Left colon (tissue), 2 donors: ENCODE measurements around the gene EYS. TPM values are rescaled to one million over a fixed set of nuclear protein-coding genes. Genes with fewer than 3 reads are reported as not detected.
A peak's percentile ranks its signal among the peaks of the same experiment; 100 is the strongest.

Experiments used
- ATAC-seq: fragments of 200-7000 bp; cut with Tn5 transposase; one replicate; pipeline ENCODE4 v1.9.1; 2020; ENCODE audit warnings: mild to moderate bottlenecking, moderate library complexity
- DNase-seq, 2 donors: peaks; one replicate each; pipeline ENCODE4 v3.0.0-alpha.2; 2020
- intact Hi-C, 2 donors: fragments of 100-400 bp; cut with DNase I in 1 of 2; cut with micrococcal nuclease in 1 of 2; formaldehyde crosslinking; loops; one replicate each; pipeline versions ENCODE4 v1.11.2 to v1.14.0; 2022; cut with DNase I, micrococcal nuclease
- total RNA-seq, 2 donors: library from RNA; stranded (reverse); fragmentation: NEBNext Ultra II Directional; extraction: Animal tissue kit (Norgen Biotek cat#: 25700); gene quantifications; one replicate each; pipeline ENCODE4 v1.2.1, GENCODE V29; 2021
- donor health status: DM: no; HTN: no; CAD: no.
- donor health status: DM: yes; HTN: yes; CAD: no.

The EYS gene
- total RNA-seq, 2 donors from 2014 or later = 0.59 to 1.3 TPM

DNA sequence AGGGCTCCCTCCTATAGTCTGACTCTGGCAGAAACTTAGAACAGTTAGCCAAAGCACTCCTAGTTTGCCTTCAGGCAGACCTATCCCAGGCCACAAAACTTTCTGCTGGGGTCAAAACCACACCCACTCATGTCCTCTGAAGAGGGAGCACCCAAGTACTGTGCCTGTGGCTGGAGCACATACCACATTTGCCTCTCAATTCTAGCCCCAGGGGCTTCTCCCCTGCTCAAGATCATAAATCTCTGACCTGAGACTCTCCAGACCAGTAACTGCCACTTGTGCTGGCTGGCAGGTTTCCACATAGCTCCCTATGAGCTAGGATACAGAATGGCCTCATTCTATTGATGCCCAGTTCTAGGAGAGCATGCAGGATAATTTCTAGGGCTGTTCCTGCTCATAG, 781.0 kb downstream of the EYS start:
- DNase-seq (no peak), ATAC-seq (no peak)
- intact Hi-C loops = no loop called here

DNA sequence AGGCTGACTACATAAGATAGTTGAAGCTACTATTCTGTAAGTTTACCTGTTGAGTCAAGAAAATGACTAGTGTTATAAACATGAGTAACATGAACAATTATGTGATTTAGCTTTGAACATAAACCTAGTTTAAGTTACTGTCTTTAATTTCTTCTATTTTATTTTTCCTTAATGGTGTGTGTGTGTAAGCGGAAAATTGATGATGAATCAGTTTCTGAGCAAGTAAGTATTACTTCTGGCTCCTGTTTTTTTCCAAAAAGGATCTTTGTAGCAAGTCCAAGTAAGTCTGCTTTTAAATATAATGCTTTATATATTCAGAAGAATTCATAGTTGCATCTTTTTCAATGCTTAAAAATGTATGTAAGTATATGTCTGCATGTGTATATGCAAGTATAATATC, 786.8 kb downstream of the EYS start:
- ATAC-seq (no peak), DNase-seq (no peak)
- intact Hi-C loops = no loop called here

DNA sequence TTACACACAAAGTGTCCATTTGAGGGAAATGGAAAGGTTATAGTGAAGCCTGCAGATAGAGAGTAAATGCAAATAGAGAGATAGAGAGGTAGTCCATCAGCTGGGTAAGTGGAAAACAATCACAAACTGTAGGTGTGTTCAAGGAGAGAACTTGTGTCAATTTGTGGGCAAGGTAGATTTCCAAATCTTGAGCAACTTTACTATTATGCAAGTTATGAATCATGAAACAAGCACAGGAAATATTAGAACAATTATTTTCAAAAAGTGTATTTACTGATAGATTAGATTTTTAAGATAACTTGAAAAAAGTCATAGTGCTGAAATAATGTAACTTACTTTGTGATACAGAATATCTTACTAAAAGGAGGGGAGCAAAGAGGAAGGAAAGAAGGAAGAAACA, 792.9 kb downstream of the EYS start:
- intact Hi-C loops = no loop called here
- ATAC-seq = no peak
- DNase-seq = no peak

DNA sequence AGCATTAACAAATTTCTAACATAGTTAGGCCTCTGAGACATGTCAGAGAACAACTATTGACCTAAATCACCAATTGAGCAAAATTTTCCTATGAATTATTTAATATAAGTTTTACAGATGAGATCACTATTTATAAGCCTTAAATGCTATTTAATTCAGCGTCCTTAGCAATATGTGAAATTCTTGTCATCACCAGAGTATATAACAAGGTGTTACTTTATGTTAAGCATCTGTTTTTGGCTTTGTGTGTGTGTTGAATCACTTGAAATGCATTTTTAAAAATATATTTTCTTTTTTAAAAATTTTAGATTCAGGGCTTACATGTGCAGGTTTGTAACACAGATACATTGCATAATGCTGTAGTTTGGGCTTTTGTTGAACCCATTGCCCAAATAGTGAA, 794.1 kb downstream of the EYS start:
- intact Hi-C loops = no loop called here
- DNase-seq (no peak), ATAC-seq (no peak)

DNA sequence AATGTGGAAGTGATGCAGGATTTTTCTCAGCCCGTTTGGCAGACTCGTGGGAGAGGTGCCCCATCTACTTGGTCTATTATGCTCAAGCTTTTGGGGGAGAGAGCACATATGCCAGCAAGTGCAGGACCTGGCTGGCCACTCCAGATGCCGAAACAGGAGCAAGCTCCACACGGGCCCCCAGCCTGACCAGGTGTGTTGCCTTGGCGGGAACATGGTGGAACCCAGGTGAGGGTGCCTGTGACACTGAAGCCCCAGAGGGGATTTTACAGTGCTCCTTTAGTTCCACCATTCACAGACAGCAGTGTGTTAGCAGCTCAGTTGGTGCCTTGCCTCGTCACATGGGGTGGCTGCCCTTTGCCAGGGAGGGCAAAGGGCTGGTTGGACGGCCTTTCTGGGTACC, 798.9 kb downstream of the EYS start:
- no peak for DNase-seq

DNA sequence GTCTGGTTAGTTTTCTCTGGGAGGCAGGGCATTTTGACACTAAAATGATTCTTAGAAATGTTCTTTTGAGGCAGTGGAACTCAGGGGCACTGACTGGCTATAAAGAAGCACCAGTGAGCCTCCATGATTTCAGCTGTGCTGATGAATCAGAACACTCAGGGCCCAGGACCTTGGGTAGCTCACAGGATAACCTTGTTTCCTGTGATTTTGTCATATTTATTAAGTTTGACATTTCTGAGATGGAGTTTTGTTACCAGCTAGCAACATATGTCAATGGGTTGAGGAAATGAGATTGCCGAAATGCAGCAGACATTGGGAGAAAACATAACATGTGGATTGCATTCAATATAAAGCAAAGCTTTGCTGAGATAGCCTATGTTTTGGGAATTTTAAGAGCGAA, 802.4 kb downstream of the EYS start:
- intact Hi-C loops = no loop called here
- ATAC-seq = no peak
- no peak for DNase-seq

More for the DNA sequence above, 798.9 kb downstream of the EYS start:
- no peak for ATAC-seq
- intact Hi-C loops = no loop called here

DNA sequence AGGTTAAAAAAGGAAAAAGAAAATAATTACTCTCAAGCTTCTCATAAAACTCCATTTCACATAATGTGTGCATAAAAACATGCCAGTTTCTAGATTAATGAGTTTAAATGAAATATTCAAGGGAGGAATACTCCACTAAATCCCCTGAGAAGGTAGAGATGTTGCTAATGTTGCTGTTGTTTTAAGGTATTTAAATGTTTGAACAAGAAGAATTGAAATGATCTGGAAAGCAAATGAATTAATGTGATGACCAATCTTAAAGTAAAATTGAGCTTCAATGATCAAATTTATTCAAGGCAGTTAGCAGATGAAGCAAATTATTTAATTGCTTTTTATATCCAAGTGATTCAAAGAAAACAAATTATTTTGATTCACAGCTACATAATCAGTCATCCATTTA, 804.4 kb downstream of the EYS start:
- ATAC-seq = no peak

DNA sequence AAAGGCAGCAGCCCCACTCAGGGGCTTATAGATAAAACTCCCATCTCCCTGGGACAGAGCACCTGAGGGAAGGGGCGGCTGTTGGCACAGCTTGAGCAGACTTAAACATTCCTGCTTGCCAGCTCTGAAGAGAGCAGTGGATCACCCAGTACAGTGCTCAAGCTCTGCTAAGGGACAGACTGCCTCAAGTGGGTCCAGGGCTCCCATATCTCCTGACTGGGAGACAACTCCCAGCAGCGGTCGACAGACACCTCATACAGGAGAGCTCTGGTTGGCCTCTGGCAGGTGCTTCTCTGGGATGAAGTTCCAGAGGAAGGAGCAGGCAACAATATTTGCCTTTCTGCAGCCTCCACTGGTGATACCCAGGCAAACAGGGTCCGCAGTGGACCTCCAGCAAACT, 810.1 kb downstream of the EYS start:
- ATAC-seq (no peak), DNase-seq (no peak)
- intact Hi-C loops = no loop called here

More for the DNA sequence above, 804.4 kb downstream of the EYS start:
- DNase-seq = no peak
- intact Hi-C loops = no loop called here

DNA sequence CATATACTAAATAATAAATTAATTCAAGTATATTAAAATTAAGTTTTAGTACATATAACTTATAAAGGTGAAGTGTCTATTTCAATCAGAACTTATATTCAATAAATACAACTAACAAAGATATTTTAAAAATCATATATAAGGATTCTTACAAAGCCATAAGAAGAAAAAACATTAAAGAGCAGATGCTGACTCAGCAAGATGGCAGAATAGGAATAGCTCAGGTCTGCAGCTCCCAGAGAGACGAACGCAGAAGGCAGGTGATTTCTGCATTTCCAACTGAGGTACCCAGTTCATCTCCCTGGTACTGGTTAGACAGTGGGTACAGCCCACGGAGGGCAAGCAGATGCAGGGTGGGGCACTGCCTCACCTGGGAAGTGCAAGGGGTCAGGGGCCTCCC, 811.1 kb downstream of the EYS start:
- intact Hi-C loops = no loop called here
- DNase-seq (no peak), ATAC-seq (no peak)

DNA sequence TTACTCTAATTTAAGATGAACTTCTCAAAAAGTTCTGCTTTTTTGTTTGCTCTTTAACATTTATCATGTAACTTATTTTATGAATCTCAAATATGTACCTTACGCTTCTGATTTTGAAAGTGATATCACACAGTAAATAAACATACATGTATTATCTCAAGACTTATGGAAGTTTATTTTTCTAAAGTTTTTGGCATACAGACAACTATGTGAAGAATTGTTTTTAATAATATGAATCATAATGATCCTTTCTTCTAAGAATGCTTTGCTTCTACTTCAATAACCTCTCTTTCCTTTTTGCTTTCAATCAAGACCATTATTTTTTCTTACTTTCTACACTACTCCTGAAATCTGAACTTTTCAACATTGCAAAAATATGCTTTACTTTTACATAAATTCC, 816.4 kb downstream of the EYS start:
- intact Hi-C loops = no loop called here
- ATAC-seq (no peak), DNase-seq (no peak)

DNA sequence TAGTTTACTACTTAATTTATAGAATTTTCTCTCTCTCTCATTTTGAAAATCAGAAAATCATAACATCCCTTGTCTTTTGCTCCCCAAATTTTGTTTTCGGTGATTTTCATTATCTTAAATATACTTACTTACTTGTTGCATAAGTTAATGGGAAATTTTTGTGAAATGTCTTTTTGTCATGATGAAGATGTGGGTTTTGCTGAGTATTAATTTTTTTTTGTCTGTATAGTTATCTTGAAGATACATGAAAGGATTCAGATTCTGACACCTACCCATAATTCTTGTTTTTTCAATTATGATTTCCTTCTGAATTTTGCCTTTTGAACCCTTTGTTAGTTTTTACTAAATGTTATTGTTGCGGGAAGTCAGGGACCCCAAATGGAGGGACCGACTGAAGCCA, 817.9 kb downstream of the EYS start:
- DNase-seq (no peak), ATAC-seq (no peak)
- intact Hi-C loops = no loop called here

DNA sequence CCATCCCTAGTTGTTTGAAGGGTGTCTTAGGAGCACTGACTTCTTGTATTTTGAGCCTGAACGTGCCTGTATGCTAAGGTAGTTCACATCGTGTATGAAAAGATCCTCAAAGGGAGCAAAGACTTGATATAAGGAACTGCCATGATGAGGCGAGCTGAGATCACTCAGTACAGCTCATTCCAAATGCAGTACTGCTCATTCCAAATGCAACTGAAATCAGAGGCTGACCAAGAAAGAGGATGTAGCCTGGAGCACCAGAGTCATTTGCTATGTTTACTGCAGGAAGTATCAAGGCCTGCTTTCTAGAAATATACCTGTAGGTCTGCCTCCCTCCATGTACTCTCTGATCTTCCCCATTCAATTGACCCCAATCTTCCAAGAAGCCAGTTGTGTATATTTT, 832.2 kb downstream of the EYS start:
- intact Hi-C loops = no loop called here
- DNase-seq (no peak), ATAC-seq (no peak)

DNA sequence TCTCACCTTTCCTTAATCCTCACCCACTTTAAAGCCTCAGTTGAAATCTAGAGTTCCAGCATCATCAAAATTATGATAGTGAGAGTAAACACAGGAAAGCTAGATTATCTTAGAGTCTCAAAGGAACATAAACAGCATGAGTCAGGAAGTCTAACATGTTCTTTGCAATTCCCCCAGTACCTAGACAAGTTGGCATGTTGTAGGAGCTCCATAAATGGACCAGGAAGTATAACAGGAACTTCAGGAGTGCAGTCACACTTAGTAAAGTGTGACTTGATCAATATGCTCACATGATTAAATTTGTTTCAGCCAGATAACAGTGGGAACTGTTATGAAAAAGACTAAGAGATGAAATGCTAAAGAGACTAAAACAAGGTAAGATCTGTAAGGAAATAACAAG, 834.4 kb downstream of the EYS start:
- no peak for ATAC-seq
- no peak for DNase-seq
- intact Hi-C loops = no loop called here

DNA sequence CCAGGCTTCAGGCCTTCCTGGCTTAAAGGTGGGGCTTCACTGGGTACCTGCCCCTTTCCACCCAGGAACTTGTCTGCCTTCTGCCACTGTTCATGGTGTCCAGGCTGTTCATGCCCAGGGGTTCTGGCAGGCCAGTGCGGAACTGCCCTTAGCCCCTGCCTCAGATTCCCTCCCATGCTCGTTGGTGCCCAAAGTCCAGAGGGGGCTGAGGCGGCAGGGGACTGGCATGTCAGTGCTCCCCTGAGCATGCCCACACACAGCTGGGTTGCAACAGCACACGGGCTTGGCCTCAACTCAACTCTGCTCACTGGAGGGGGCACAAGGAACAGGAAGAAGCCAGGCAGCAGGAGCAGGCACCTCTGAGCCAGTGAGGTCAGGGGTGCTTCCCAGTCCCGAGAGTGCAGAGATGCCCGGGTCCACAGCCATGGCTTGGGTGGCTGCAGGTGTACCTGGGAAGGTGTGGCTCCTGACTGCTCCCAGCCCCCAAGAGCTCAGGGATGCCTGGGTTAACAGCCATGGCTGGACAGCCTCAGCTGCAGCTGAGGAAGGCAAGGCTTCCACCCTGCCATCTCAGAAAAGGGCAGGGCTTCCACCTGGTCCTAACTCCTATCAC, 845.9 kb downstream of the EYS start:
- ATAC-seq (no peak), DNase-seq (no peak)
- intact Hi-C loops = no loop called here

DNA sequence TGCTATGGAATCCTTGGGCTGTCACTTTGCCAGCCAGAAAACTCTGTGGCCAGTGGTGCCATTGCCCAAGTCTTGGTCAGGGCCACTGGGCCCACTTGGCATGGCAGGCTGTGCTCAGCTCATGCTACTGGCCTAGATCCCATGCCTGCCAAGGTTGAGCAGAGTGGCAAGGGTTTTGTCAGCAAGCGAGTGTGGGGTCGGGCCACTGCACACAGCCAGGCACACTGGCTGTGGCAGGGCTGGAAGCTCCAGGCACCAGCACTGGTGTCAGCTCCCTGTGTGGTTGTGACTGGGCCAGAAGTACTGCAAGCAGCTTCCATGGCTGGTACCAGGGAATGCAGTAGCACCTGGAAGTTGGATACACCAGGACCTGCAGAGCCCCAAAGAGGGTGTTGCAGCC, 846.8 kb downstream of the EYS start:
- intact Hi-C loops = no loop called here
- DNase-seq = no peak
- ATAC-seq = no peak

DNA sequence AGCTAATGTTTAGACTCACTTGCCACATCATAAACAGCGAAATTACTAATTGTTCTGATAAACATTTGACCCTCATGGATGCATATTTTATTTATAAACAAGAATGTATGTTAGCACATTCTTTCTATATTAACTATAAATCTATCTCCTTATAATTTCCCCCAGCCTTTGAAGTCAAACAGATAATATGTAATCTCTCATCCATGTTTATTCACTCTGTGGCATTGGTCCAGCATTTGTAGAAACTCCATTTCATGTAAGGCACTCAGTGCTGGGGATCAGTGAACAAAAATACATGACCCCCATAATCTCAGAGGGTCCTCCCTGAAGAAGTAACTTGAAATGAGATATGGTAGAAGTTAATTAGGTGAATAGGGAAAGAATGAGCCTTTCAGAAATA, 856.9 kb downstream of the EYS start:
- ATAC-seq = no peak
- no peak for DNase-seq
- intact Hi-C loops = no loop called here

DNA sequence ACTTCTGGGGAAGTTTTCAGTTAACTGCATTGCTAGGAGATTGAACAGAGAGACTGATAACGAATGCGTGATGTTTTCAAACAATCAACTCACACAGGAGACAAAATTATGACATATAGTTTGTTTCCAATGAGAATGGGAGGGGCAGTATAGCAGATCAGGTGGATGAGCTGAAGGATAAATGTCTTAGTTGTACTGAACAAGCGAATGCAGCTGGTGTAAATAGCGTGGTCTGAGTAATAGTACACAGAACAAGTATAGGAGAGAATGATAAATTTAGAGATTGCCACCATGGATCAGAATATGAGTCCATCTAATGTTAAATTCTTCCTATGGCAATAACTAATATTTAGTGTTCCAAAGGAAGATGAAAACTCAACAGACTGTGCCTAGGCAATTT, 858.6 kb downstream of the EYS start:
- DNase-seq = no peak
- intact Hi-C loops = no loop called here
- ATAC-seq = no peak

DNA sequence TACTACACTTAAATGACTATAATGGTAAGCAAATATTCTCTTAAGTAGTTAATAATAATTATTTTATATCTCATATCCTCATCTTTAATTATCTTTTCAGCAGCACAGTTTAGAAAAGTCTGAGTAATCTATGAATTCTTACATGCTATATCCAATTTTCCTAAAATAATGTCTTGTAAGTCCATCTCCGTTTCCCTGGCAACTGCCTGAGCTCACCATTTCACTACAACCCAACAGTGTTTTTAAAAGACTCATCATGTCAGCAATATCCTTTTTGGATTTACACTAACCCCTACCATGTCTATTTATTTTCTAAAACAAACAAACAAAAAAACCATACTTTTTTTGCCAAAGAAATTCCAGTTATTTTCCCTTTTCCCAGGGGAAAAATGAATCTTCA, 859.6 kb downstream of the EYS start:
- ATAC-seq (no peak), DNase-seq (no peak)
- intact Hi-C loops = no loop called here

DNA sequence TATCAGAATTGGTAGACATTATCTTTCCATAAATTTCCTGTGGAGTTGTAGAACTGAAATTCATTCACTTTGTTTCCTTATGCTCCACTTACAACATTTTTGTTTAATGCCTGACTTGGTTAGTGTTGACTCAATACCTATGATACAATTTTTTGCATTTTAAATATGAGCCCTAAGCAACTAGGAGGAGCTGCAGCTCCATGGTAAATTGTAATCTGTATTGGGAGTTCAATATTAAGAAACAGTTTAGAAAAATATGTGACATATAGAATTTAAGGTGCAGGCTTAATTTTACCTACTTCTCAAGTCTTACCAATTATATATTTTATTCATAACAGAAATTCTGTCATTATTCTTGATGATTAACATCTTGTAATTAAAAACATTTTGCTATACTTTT, 868.3 kb downstream of the EYS start:
- intact Hi-C loops = no loop called here
- DNase-seq (no peak), ATAC-seq (no peak)

DNA sequence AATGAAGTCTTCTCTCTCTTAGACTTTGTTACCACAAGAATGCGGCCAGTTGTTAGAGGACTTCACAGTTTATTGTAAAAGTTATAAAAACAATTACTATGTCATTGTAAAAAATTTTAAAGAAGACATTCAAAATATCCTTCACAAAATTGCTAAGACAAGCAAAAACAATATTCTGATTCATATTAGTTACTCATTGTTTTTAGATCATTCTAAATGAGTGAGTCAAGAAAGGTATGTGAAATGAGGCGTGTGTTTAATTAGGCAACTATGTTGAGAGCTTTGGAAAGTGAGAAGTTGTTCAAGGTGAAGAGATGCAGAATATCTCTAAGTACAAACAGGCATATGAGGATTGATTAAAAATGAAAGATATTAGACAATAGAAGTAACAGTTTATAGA, 875.3 kb downstream of the EYS start:
- no peak for DNase-seq
- ATAC-seq = no peak
- intact Hi-C loops = no loop called here

DNA sequence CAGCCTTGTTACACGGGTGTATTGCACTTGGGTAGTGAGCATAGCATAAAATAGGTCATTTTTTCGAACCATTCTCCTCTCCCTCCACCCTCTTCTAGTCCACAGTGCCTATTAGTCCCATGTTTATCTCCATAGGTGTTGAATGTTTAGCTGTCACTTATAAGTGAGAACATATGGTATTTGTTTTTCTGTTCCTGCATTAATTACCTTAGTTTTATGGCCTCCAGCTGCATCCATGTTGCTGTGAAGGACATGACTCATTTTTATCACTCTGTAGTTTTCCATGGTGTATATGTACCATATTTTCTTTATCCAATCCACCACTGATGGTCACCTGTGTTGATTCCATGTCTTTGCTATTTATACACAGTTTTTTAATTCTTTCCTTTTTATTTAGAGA, 889.5 kb downstream of the EYS start:
- intact Hi-C loops = no loop called here
- DNase-seq = no peak
- no peak for ATAC-seq

DNA sequence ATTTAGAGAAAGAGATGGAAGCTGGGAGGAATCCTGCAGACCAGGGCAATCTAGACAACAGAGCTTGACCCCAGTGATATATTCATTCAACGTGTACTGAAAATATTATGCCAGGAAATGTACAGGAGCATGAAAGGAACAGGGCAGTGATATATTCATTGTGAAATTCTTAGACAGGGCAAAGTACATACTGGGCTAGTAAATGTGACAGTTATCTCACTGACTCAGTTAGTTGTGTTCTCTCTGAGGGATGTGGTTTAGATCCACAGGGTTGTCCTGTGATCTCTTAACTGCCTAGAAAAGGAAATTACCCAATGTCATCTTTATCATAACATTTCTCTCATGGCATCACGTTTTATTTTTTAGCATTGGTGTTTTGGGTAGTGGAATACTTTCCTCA, 891.3 kb downstream of the EYS start:
- ATAC-seq (peak; percentile 62), DNase-seq (no peak)
- intact Hi-C loops = no loop called here
